ENCODE measurements around the gene GATA3.

GATA3 gene

DNA sequence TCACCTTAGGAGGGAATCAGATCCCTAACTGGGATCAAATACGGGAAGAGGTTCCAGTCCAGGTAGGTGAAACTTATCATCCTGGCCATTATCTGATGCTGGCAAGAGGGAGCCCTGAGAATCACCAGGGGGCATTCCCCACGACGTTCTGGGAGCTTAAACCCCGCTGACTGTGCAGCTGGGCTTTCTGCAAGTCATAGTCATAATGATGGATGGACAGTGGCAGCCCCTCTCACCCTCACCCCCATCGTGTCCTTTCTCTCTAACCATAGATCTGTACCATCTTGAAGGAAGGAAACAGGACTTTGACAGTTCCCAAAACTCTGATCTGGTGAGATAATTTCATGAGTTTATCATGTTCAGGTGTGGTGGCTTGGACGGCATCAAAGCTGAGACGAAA, 50.2 kb downstream of the GATA3 start:
- no peak for DNase-seq

DNA sequence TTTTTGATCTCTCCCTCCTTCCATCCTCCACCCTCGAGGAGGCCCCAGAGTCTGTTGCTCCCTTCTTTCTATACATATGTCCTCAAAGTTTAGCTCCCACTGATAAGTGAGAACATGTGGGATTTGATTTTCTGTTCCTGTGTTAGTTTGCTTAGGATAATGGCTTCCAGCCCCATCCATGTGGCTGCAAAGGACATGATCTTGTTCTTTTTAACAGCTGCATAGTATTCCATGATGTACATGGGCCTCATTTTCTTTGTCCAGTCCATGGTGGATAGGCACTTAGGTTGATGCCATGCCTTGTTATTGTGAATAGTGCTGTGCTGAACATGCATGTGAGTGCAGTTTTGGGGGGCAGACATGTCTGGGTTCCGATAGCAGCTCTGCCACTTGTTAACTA, 51.4 kb downstream of the GATA3 start:
- DNase-seq, result no peak

- DNase-seq, result no peak
Observed at GRCh38 chr10:8112230-8112905, 57.9 kb downstream of the GATA3 start.

DNA sequence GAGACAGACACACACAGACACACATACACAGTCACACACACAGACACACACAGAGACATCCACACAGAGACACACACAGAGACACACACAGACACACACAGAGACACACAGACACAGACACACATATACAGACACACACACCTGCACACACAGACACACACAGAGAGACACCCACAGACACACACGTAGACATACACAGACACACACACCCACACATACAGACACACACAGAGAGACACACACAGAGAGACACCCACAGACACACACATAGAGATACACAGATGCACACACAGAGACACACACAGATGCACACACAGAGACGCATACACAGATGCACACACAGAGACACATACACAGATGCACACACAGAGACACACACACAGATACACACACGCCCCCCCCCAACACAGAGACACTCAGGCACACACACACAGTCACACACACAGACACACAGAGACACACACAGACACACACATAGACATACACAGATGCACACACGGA, 58.5 kb downstream of the GATA3 start:
- no peak for DNase-seq

- DNase-seq, result no peak
Observed at GRCh38 chr10:8113616-8114015, 59.1 kb downstream of the GATA3 start.

GRCh38 chr10:8114741-8115617, 60.5 kb downstream of the GATA3 start:
- DNase-seq, result no peak

DNA sequence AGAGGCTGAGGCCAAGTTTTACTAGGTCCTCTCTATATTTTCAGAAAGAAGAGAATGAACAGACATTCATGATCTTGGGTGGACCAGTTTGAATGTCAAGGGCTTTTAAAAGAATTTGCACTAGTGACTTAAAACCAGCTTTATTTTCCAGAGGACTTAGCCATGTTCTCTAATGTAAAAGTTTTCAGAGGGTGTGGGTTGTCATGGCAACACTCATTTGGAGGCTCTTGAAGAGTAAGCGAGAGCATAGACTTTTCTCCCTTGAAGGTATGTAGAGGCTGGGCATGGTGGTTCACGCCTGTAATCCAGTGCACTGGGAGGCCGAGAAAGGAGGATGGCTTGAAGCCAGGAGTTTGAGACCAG, 61.1 kb downstream of the GATA3 start:
- DNase-seq, result no peak

DNA sequence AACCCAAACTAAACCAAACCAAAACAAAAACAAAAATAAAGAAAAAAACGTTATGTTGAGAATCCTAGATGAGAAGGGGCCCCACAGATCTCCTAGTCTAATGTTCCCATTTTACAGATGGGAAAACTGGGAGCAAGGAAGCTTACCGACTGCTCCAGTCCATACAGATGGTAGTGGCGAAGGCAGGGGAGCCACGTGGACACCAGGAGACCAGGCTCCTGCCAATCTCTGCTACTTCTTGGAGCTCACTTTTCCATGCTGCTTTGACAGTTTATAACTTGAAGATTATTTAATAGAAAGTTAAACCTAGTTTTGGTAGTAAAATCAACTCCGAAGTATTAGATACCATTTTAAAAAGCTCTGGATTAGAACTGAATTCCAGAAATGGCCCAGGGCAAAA, 62.0 kb downstream of the GATA3 start:
- no peak for DNase-seq

DNA sequence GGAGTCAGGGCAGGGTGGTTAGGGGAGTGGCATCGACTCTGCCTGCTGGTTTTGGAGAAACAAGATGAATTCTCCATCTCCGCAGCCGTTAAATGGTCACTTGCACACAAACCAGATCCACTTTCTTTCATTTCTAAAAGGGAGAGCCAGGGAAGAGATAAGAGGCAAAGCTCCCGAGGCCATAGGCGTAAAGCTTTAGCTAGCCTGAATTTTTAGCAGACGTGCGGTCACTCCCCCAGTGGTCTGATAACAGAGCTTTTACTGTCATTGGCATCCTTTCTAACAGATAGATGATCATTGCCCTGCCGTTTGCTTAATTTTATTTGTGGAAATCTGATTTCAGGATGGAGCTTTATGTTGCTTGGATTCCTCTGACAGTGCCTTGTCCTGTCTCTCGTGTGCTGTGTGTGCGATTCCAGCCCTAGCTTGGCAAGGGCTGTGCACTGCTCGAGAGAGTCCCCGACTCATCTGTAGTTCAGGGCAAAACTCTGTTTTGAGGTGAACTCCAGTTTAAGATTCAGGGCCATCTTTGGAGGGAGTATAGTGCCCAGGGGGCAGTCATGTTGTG, 62.5 kb downstream of the GATA3 start:
- no peak for DNase-seq

DNA sequence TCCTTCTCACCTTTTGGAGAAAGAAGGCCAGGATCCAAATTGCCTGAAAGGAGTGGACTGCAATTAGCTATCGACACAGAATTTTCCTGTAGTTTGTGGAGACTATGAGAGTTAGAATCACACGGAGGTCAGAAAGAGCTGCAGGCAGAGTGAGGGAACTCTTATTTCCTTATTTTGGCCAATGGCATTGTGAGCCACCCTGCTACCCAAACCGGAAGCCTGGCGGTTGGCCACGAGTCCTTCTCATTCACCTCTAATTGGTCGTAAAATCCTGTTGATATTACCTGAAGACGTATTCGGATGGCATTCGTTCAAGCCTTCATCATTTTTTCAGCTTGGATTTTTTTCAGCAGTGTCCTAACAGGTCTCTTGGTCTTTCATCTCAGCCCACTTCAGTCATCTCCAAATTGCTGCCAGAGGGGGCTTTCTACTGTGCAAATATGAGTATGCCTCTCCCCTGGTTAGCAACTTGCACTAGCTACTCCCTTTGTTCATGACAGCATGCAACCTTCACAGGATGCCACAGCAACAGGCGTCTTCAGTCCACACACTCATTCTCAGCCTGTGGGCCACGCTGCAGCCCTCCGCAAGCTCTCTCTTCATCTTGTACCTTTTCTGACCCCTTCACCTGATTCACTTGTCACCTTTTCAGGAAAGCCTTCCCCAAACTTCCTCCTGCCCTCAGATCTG, 66.9 kb downstream of the GATA3 start:
- DNase-seq, result no peak

DNA sequence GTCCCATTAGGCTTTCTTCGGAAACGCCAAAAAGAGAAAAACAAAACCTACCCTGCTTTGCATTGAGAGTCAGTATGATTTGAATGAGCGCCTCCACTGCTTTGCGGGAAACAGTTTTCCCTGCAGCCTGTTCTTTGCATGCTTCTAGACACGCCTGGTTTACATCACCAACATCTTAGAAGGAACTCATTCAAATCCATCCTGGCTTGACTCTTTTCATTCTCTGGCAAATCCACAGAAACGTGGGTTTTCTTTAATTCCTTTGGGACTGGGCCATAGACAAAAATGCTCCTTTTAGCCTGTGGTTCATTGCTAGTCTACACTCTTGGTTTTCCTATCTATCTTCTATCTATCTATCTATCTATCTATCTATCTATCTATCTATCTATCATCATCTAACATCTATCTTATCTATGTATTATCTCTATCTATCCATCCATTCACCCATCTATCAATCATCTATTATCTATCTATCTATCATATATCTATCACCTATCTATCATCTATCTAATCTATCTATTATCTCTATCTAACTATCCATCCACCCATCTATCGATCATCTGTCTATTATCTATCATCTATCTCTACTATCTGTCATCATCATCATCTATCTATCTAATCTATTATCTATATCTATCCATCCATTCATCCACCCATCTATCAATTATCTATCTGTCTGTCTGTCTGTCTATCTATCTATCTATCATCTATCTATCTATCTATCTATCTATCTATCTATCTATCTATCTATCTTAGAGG, 68.3 kb downstream of the GATA3 start:
- no peak for DNase-seq

DNA sequence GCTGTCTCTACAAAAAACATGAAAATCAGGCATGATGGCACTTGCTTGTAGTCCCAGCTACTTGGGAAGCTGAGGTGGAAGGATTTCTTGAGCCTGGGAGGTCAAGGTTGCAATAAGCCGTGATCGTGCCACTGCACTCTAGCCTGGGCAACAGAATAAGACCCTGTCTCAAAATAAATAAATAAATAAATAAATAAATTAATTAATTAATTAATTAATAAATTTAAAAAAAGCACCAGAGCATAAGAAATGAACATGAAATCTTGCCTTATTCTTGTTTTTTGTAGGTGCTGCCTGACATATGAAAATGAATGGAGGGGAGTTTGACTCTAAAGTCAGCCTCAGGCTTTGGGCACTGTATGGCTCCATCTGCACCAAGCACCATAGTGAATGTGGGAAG, 69.9 kb downstream of the GATA3 start:
- DNase-seq, result no peak

Measured in HCEC 1CT (cell line).